Gastroesophageal sphincter (tissue), 3 donors: ENCODE results near the gene CACNG7.

Experiments used
- CTCF ChIP-seq, 4 experiments: fragments of 200-600 bp in 2 of 4; fragments of 450-650 bp in 2 of 4; sonication (generic) in 1 of 4; IDR thresholded peaks; one replicate each; pipeline ENCODE4 v1.5.1; 2017 to 2019; ENCODE audit warnings: antibody characterized with exemption in 4 of 4, mild to moderate bottlenecking in 2 of 4, moderate library complexity in 2 of 4
- POLR2A ChIP-seq, 2 donors: fragments of 450-650 bp; IDR thresholded peaks; one replicate each; pipeline ENCODE4 v1.6.1; 2017; ENCODE audit warnings: antibody characterized with exemption in 2 of 2, mild to moderate bottlenecking in 2 of 2, moderate library complexity in 1 of 2

- TF ChIP-seq CTCF (IDR thresholded peaks at IDR 0.05) (no peak), POLR2A (IDR thresholded peaks at IDR 0.05) (no peak)
These were observed 36.3 kb upstream of the CACNG7 start for GRCh38 chr19:53872762-53873161.
